GM23338 (cell line): ENCODE results near the gene HSPB6. TPM values are rescaled to one million over a fixed set of nuclear protein-coding genes. Genes with fewer than 3 reads are reported as not detected.

Experiments used
- CREB1 ChIP-seq: fragments of 250-450 bp; sonication (Bioruptor Pico); IDR thresholded peaks from 2 replicates; pipeline ENCODE4 v1.5.0; 2020; ENCODE audit warnings: low read depth, mild to moderate bottlenecking, moderate library complexity
- JUNB ChIP-seq: IDR thresholded peaks from one replicate; pipeline ENCODE4 v1.6.1; 2016; ENCODE audit warnings: antibody characterized with exemption; ENCODE audit not compliant: unreplicated experiment
- POLR2AphosphoS5 ChIP-seq: IDR thresholded peaks from 2 replicates; pipeline ENCODE4 v1.6.1; 2016; ENCODE audit warnings: antibody characterized with exemption, low read depth
- ZNF114 ChIP-seq: fragments of 250-450 bp; sonication (Bioruptor Pico); IDR thresholded peaks from 2 replicates; pipeline ENCODE4 v1.5.0; 2020; ENCODE audit warnings: mild to moderate bottlenecking, moderate library complexity
- ZNF331 ChIP-seq: fragments of 250-450 bp; sonication (Bioruptor Pico); IDR thresholded peaks from 2 replicates; pipeline ENCODE4 v1.5.0; 2020; ENCODE audit warnings: low read depth, mild to moderate bottlenecking, moderate library complexity
- polyA plus RNA-seq: library from polyadenylated mRNA; unstranded; fragments of >200 nt; fragmentation: Nextera tagmentation; extraction: Ambion mirVana; gene quantifications from 2 replicates; pipeline ENCODE4 v1.2.1, GENCODE V29; 2016
- total RNA-seq: library from RNA; depleted of rRNA; stranded (reverse); fragments of >200 nt; shearing (Covaris generic); gene quantifications from 2 replicates; pipeline ENCODE4 v1.2.3, GENCODE V29; 2014; rRNA removed
- TF ChIP-seq, protein P1 (sequence below): fragments of 250-450 bp; sonication (Bioruptor Pico); IDR thresholded peaks from 2 replicates; pipeline ENCODE4 v1.5.0; 2020; ENCODE audit warnings: mild to moderate bottlenecking, moderate library complexity
- TF ChIP-seq, protein P2 (sequence below): IDR thresholded peaks from 2 replicates; pipeline ENCODE4 v1.6.1; 2016; ENCODE audit warnings: antibody characterized with exemption
- TF ChIP-seq, protein P3 (sequence below), 2 experiments: fragments of 200-600 bp in 1 of 2; sonication (generic) in 1 of 2; conservative IDR thresholded peaks; 2 replicates each; pipeline versions ENCODE4 v1.5.1 to v1.6.1; 2016 to 2017; ENCODE audit warnings: antibody characterized with exemption in 2 of 2, low read depth in 2 of 2, mild to moderate bottlenecking in 2 of 2, moderate library complexity in 1 of 2

The HSPB6 gene
- total and polyA plus RNA-seq, 2 experiments from 2014 or later: 0.87 to 3.2 TPM

DNA sequence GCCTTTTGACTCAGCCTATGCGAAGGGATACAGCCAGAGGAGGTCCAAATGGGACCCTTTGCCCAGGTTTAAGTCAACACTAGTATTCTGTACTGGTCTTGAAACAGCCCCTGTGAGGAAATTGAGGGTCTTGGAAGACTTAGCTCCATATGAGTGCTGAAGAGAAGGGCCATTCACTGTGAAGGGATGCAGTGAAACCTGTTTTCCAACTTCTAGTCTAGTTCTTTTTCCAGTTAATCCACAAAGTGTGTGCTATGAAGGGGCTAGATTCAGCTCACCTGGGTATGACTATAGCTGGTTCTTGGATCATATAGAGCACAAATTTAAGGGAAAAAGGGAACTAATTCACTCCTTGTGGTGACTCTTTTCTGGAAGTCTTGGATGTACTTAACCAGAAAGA lies 48.4 kb downstream of the HSPB6 start (continued):
- TF ChIP-seq, protein P1, sequence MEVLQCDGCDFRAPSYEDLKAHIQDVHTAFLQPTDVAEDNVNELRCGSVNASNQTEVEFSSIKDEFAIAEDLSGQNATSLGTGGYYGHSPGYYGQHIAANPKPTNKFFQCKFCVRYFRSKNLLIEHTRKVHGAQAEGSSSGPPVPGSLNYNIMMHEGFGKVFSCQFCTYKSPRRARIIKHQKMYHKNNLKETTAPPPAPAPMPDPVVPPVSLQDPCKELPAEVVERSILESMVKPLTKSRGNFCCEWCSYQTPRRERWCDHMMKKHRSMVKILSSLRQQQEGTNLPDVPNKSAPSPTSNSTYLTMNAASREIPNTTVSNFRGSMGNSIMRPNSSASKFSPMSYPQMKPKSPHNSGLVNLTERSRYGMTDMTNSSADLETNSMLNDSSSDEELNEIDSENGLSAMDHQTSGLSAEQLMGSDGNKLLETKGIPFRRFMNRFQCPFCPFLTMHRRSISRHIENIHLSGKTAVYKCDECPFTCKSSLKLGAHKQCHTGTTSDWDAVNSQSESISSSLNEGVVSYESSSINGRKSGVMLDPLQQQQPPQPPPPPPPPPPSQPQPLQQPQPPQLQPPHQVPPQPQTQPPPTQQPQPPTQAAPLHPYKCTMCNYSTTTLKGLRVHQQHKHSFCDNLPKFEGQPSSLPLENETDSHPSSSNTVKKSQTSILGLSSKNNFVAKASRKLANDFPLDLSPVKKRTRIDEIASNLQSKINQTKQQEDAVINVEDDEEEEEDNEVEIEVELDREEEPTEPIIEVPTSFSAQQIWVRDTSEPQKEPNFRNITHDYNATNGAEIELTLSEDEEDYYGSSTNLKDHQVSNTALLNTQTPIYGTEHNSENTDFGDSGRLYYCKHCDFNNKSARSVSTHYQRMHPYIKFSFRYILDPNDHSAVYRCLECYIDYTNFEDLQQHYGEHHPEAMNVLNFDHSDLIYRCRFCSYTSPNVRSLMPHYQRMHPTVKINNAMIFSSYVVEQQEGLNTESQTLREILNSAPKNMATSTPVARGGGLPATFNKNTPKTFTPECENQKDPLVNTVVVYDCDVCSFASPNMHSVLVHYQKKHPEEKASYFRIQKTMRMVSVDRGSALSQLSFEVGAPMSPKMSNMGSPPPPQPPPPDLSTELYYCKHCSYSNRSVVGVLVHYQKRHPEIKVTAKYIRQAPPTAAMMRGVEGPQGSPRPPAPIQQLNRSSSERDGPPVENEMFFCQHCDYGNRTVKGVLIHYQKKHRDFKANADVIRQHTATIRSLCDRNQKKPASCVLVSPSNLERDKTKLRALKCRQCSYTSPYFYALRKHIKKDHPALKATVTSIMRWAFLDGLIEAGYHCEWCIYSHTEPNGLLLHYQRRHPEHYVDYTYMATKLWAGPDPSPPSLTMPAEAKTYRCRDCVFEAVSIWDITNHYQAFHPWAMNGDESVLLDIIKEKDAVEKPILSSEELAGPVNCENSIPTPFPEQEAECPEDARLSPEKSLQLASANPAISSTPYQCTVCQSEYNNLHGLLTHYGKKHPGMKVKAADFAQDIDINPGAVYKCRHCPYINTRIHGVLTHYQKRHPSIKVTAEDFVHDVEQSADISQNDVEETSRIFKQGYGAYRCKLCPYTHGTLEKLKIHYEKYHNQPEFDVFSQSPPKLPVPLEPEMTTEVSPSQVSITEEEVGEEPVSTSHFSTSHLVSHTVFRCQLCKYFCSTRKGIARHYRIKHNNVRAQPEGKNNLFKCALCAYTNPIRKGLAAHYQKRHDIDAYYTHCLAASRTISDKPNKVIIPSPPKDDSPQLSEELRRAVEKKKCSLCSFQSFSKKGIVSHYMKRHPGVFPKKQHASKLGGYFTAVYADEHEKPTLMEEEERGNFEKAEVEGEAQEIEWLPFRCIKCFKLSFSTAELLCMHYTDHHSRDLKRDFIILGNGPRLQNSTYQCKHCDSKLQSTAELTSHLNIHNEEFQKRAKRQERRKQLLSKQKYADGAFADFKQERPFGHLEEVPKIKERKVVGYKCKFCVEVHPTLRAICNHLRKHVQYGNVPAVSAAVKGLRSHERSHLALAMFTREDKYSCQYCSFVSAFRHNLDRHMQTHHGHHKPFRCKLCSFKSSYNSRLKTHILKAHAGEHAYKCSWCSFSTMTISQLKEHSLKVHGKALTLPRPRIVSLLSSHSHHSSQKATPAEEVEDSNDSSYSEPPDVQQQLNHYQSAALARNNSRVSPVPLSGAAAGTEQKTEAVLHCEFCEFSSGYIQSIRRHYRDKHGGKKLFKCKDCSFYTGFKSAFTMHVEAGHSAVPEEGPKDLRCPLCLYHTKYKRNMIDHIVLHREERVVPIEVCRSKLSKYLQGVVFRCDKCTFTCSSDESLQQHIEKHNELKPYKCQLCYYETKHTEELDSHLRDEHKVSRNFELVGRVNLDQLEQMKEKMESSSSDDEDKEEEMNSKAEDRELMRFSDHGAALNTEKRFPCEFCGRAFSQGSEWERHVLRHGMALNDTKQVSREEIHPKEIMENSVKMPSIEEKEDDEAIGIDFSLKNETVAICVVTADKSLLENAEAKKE: no peak
- TF ChIP-seq POLR2AphosphoS5 (no peak), ZNF331 (CRISPR knock-in tag) (no peak), CREB1 (CRISPR knock-in tag) (no peak), ZNF114 (CRISPR knock-in tag) (no peak), JUNB (no peak)
- TF ChIP-seq, protein P2, sequence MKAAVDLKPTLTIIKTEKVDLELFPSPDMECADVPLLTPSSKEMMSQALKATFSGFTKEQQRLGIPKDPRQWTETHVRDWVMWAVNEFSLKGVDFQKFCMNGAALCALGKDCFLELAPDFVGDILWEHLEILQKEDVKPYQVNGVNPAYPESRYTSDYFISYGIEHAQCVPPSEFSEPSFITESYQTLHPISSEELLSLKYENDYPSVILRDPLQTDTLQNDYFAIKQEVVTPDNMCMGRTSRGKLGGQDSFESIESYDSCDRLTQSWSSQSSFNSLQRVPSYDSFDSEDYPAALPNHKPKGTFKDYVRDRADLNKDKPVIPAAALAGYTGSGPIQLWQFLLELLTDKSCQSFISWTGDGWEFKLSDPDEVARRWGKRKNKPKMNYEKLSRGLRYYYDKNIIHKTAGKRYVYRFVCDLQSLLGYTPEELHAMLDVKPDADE: no peak
- TF ChIP-seq, protein P3, sequence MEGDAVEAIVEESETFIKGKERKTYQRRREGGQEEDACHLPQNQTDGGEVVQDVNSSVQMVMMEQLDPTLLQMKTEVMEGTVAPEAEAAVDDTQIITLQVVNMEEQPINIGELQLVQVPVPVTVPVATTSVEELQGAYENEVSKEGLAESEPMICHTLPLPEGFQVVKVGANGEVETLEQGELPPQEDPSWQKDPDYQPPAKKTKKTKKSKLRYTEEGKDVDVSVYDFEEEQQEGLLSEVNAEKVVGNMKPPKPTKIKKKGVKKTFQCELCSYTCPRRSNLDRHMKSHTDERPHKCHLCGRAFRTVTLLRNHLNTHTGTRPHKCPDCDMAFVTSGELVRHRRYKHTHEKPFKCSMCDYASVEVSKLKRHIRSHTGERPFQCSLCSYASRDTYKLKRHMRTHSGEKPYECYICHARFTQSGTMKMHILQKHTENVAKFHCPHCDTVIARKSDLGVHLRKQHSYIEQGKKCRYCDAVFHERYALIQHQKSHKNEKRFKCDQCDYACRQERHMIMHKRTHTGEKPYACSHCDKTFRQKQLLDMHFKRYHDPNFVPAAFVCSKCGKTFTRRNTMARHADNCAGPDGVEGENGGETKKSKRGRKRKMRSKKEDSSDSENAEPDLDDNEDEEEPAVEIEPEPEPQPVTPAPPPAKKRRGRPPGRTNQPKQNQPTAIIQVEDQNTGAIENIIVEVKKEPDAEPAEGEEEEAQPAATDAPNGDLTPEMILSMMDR (conservative IDR thresholded peaks at IDR 0.05; ENCODE audit: low read depth in 2 of 2): no peak

Other genes with a start within 250 kb of the HSPB6 start
- gene DMKN, start 243.4 kb downstream of the HSPB6 start, total RNA-seq: 259 and 276 TPM in 2 replicates
- gene DMKN, start 243.4 kb downstream of the HSPB6 start, polyA plus RNA-seq: 569 and 615 TPM in 2 replicates
- gene SBSN, start 228.7 kb downstream of the HSPB6 start, total RNA-seq: not detected in 2 replicates
- 0.39 and 0.42 TPM in 2 replicates for gene SBSN, start 228.7 kb downstream of the HSPB6 start, polyA plus RNA-seq
- gene GAPDHS, start 223.6 kb downstream of the HSPB6 start, total RNA-seq: not detected in 2 replicates
- 0.21 TPM in 1 of 2 replicates, not detected in the other for gene GAPDHS, start 223.6 kb downstream of the HSPB6 start, polyA plus RNA-seq
- 164 and 170 TPM in 2 replicates for gene TMEM147, start 211.4 kb downstream of the HSPB6 start, total RNA-seq
- gene TMEM147, start 211.4 kb downstream of the HSPB6 start, polyA plus RNA-seq: 272 TPM in 2 replicates
- gene ATP4A, start 193.4 kb downstream of the HSPB6 start, total RNA-seq: 0.62 and 0.63 TPM in 2 replicates
- gene ATP4A, start 193.4 kb downstream of the HSPB6 start, polyA plus RNA-seq: 0.61 and 1.0 TPM in 2 replicates
- not detected in 2 replicates for gene PMIS2, start 170.9 kb downstream of the HSPB6 start, total RNA-seq
- gene PMIS2, start 170.9 kb downstream of the HSPB6 start, polyA plus RNA-seq: not detected in 2 replicates
- 17.9 and 21.9 TPM in 2 replicates for gene HAUS5, start 144.3 kb downstream of the HSPB6 start, total RNA-seq
- gene HAUS5, start 144.3 kb downstream of the HSPB6 start, polyA plus RNA-seq: 22.3 and 23.2 TPM in 2 replicates
- gene RBM42, start 128.0 kb downstream of the HSPB6 start, total RNA-seq: 58.3 and 74.7 TPM in 2 replicates
- 78.2 and 82.9 TPM in 2 replicates for gene RBM42, start 128.0 kb downstream of the HSPB6 start, polyA plus RNA-seq
- gene ETV2, start 115.3 kb downstream of the HSPB6 start, total RNA-seq: 0.87 TPM in 1 of 2 replicates, not detected in the other
- gene ETV2, start 115.3 kb downstream of the HSPB6 start, polyA plus RNA-seq: 1.5 and 1.7 TPM in 2 replicates
- gene COX6B1, start 108.7 kb downstream of the HSPB6 start, total RNA-seq: 564 and 722 TPM in 2 replicates
- 1,532 and 1,702 TPM in 2 replicates for gene COX6B1, start 108.7 kb downstream of the HSPB6 start, polyA plus RNA-seq
- 0.42 TPM in 1 of 2 replicates, not detected in the other for gene UPK1A, start 90.5 kb downstream of the HSPB6 start, total RNA-seq
- 1.0 and 1.5 TPM in 2 replicates for gene UPK1A, start 90.5 kb downstream of the HSPB6 start, polyA plus RNA-seq
- gene ZBTB32, start 52.5 kb downstream of the HSPB6 start, total RNA-seq: 1.8 TPM in 1 of 2 replicates, not detected in the other
- 0.45 and 0.65 TPM in 2 replicates for gene ZBTB32, start 52.5 kb downstream of the HSPB6 start, polyA plus RNA-seq
- gene KMT2B, start 39.0 kb downstream of the HSPB6 start, total RNA-seq: 36.2 and 49.8 TPM in 2 replicates
- 15.5 and 15.8 TPM in 2 replicates for gene KMT2B, start 39.0 kb downstream of the HSPB6 start, polyA plus RNA-seq
- 7.8 and 14.4 TPM in 2 replicates for gene IGFLR1, start 14.6 kb downstream of the HSPB6 start, total RNA-seq
- gene IGFLR1, start 14.6 kb downstream of the HSPB6 start, polyA plus RNA-seq: 17.8 and 18.1 TPM in 2 replicates
- 13.1 and 14.3 TPM in 2 replicates for gene U2AF1L4, start 11.6 kb downstream of the HSPB6 start, total RNA-seq
- 20.0 and 23.7 TPM in 2 replicates for gene U2AF1L4, start 11.6 kb downstream of the HSPB6 start, polyA plus RNA-seq
- gene PSENEN, start 11.4 kb downstream of the HSPB6 start, total RNA-seq: 18.5 and 20.6 TPM in 2 replicates
- 175 and 197 TPM in 2 replicates for gene PSENEN, start 11.4 kb downstream of the HSPB6 start, polyA plus RNA-seq
- gene LIN37, start 8.5 kb downstream of the HSPB6 start, total RNA-seq: 6.8 and 7.1 TPM in 2 replicates
- gene LIN37, start 8.5 kb downstream of the HSPB6 start, polyA plus RNA-seq: 4.3 and 8.3 TPM in 2 replicates
- 14.7 and 28.0 TPM in 2 replicates for gene PROSER3, start 1.1 kb upstream of the HSPB6 start, total RNA-seq
- gene PROSER3, start 1.1 kb upstream of the HSPB6 start, polyA plus RNA-seq: 21.8 and 24.1 TPM in 2 replicates
- 17.7 and 22.1 TPM in 2 replicates for gene ARHGAP33, start 18.5 kb upstream of the HSPB6 start, total RNA-seq
- 10.3 and 11.6 TPM in 2 replicates for gene ARHGAP33, start 18.5 kb upstream of the HSPB6 start, polyA plus RNA-seq
- gene PRODH2, start 55.8 kb upstream of the HSPB6 start, total RNA-seq: not detected in 2 replicates
- not detected in 2 replicates for gene PRODH2, start 55.8 kb upstream of the HSPB6 start, polyA plus RNA-seq
- 0.58 and 1.0 TPM in 2 replicates for gene NPHS1, start 95.5 kb upstream of the HSPB6 start, total RNA-seq
- 0.47 and 1.3 TPM in 2 replicates for gene NPHS1, start 95.5 kb upstream of the HSPB6 start, polyA plus RNA-seq
- gene KIRREL2, start 99.9 kb upstream of the HSPB6 start, total RNA-seq: 9.9 and 13.1 TPM in 2 replicates
- 3.6 and 3.8 TPM in 2 replicates for gene KIRREL2, start 99.9 kb upstream of the HSPB6 start, polyA plus RNA-seq
- 28.2 and 30.2 TPM in 2 replicates for gene APLP1, start 111.5 kb upstream of the HSPB6 start, total RNA-seq
- 36.0 and 39.0 TPM in 2 replicates for gene APLP1, start 111.5 kb upstream of the HSPB6 start, polyA plus RNA-seq
- 8.7 and 15.7 TPM in 2 replicates for gene NFKBID, start 143.5 kb upstream of the HSPB6 start, total RNA-seq
- 10.5 and 12.1 TPM in 2 replicates for gene NFKBID, start 143.5 kb upstream of the HSPB6 start, polyA plus RNA-seq
- gene HCST, start 145.5 kb upstream of the HSPB6 start, total RNA-seq: not detected in 2 replicates
- 2.1 and 6.7 TPM in 2 replicates for gene HCST, start 145.5 kb upstream of the HSPB6 start, polyA plus RNA-seq
- gene TYROBP, start 151.3 kb upstream of the HSPB6 start, total RNA-seq: not detected in 2 replicates
- gene TYROBP, start 151.3 kb upstream of the HSPB6 start, polyA plus RNA-seq: 0.99 TPM in 1 of 2 replicates, not detected in the other
- gene LRFN3, start 179.3 kb upstream of the HSPB6 start, total RNA-seq: 15.1 and 18.2 TPM in 2 replicates
- gene LRFN3, start 179.3 kb upstream of the HSPB6 start, polyA plus RNA-seq: 5.8 and 6.0 TPM in 2 replicates
- gene SDHAF1, start 238.2 kb upstream of the HSPB6 start, total RNA-seq: 45.8 and 55.9 TPM in 2 replicates
- 19.9 TPM in 2 replicates for gene SDHAF1, start 238.2 kb upstream of the HSPB6 start, polyA plus RNA-seq